Ectodermal cell (in vitro differentiated cells): Measurements from ENCODE around the gene KTN1.

ENCODE experiments used
- H3K27ac ChIP-seq: 2 replicates; pipeline ENCODE4 v1.7.0; 2013; ENCODE audit warnings: mild to moderate bottlenecking, low read depth, low read length; ENCODE audit not compliant: insufficient read depth, poor library complexity, severe bottlenecking
- H3K27me3 ChIP-seq: 2 replicates; pipeline ENCODE4 v1.7.0; 2013; ENCODE audit warnings: mild to moderate bottlenecking, low read length; ENCODE audit not compliant: insufficient read depth, control insufficient read depth, poor library complexity, severe bottlenecking
- H3K36me3 ChIP-seq: one replicate; pipeline ENCODE4 v1.7.0; 2013; ENCODE audit warnings: low read length; ENCODE audit not compliant: control insufficient read depth, insufficient read depth
- H3K4me1 ChIP-seq: one replicate; pipeline ENCODE4 v1.7.0; 2013; ENCODE audit warnings: low read length; ENCODE audit not compliant: control insufficient read depth, insufficient read depth
- H3K4me3 ChIP-seq: 2 replicates; pipeline ENCODE4 v1.7.0; 2013; ENCODE audit warnings: low read depth, low read length, control low read depth; ENCODE audit not compliant: insufficient read depth
- H3K9me3 ChIP-seq: 2 replicates; pipeline ENCODE4 v1.7.0; 2013; ENCODE audit warnings: mild to moderate bottlenecking, low read length, moderate library complexity; ENCODE audit not compliant: control insufficient read depth
- WGBS, 2 experiments: methylation state at CpG; one replicate each; pipeline ENCODE4 v1.1.7; 2013; ENCODE audit warnings: missing lambda C conversion rate in 2 of 2; 5-methylcytosine and 5-hydroxymethylcytosine counted together

Gene KTN1

DNA sequence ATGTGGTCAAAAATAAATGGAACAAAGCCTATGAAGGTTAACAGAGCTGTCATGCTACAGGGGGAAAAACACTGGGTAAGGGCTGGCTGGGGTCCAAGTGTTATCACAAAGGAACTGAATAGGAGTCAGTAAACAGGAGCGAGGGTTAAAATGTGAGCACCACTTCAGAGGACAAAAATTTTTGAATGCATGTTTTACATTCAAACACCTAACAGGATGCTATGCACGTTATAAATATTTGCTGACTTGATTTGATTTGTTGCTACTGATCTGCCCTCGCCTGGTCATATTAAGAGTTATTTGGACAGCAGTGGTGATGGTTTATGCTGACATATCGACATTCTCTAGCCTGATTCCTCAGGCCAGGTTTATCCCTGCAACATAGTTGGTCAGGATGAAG, 7.4 kb upstream of the KTN1 start:
- Histone ChIP-seq H3K4me1 (no peaks in the 10 kb centered on the region), H3K9me3 (no peaks in the 10 kb centered on the region), H3K36me3 (no peaks in the 10 kb centered on the region), H3K27me3 (no peaks in the 10 kb centered on the region), H3K4me3 (no peak overlapping the region), H3K27ac (no peak overlapping the region)
- WGBS, 2 experiments = 96% methylated on average over 4 of the region's 4 CpGs

DNA sequence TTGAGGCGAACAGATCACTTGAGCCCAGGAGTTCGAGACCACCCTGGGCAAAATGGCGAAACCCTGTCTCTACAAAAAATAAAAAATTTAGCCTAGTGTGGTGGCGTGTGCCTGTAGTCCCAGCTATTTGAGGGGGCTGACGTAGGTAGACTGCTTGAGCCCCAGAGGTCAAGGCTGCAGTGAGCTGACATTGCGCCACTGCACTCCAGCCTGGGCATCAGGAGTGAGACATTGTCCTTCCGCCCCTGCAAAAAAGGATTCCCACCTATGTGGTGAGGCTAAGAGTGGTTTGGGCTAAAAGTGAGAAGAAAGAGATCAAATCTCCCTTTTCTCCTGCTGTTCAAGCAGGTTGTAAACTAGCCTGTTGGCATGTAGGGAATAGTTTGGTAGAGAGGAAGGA, 5.0 kb upstream of the KTN1 start:
- H3K4me1 ChIP-seq = no peaks in the 10 kb centered on the region
- H3K27me3 ChIP-seq = no peaks in the 10 kb centered on the region
- no peak overlapping the region for H3K27ac ChIP-seq
- no peak overlapping the region for H3K4me3 ChIP-seq
- WGBS, 2 experiments = 92 to 93% methylated on average over 7 of the region's 7 CpGs
- H3K9me3 ChIP-seq = no peaks in the 10 kb centered on the region
- no peaks in the 10 kb centered on the region for H3K36me3 ChIP-seq

DNA sequence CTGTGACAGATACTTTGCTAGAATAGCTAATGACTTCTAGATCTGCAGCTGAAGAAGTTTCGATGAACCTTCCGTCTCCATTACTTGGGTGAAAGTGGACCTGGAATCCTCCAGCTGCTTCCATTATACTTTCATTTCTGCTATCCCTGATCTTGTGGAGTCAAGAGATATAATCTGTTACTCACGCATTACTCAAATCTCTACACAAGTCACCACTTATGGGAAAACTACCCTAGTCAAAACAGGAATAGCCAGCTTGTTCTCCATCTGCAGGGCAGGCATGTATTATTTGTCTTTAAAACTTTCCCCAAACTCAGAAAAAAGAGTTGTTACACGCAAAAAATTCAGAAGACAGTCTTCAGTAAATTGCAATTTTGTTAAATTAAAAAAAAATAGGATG, 2.8 kb upstream of the KTN1 start:
- H3K27me3 ChIP-seq = no peaks in the 10 kb centered on the region
- peaks cover 3% of the 10 kb centered on the region for H3K4me1 ChIP-seq
- WGBS, 2 experiments = 94% methylated on average over 4 of the region's 4 CpGs
- H3K27ac ChIP-seq = no peak overlapping the region
- H3K9me3 ChIP-seq = no peaks in the 10 kb centered on the region
- H3K36me3 ChIP-seq = no peaks in the 10 kb centered on the region
- no peak overlapping the region for H3K4me3 ChIP-seq

DNA sequence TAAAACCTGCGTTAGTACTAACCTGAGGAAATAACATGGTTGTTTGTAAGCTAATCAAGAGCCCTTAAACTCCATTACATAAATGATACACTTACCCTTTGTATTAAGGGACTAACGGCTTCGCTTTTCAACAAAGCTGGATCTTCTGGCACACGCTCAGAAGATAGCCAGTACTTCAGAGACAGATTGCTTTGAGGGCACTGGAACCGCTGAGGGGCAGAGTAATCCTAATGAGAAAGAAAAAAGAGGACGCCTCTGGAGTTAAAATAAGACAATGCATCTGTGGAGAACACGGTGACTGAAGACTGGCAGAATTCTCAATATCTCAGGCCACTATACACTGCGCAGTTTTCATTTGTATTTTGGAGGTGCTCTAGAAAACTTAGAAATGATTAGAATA, 1.5 kb upstream of the KTN1 start:
- Histone ChIP-seq H3K4me3 (no peak overlapping the region), H3K9me3 (no peaks in the 10 kb centered on the region), H3K27ac (no peak overlapping the region), H3K4me1 (peaks cover 3% of the 10 kb centered on the region), H3K36me3 (no peaks in the 10 kb centered on the region), H3K27me3 (no peaks in the 10 kb centered on the region)
- 77 to 85% methylated on average over 8 of the region's 8 CpGs for WGBS, 2 experiments

DNA sequence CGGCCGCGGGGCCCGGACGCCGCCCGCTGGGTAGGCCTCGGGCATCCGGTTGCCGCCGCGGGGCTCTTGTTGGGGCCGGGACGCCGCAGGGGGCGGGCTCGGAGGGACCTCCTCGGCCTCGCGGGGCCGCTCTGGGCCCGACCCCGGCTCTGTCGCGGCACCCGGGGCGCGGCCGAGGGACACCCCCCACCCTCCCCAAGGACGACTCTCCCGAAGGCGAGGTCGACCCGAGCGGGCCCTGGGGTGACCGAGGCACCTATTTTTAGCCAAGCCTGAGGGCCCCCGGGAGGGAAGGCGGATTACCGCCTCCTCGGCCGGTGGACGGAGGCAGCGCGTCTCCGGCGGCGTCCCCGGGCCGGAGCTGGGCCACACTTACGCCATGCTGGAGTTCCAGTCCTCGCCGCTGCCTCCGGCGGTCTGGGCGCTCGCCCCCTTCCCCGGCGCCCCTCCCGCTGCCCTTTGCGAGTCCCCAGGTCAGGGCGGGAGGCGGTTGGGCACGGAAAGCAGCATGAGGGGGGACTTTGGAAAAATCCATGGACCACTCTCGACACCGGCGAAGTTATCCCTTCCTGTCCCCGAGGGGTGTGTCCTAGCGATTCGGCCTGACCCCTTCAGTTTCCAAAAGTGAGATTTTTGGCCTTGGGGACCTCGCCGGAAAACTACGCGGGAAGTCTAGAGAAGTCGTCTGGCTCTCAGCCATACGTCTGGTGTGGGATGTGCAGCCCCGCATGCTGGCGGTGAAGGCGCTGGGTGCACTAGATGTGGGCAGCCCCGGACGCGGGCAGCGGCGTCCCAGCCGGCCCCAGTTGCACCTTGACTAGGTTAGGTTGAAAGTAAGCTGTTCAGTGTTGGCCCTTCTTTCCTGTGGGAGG, 699 bp downstream of the KTN1 start:
- H3K36me3 ChIP-seq = no peaks in the 10 kb centered on the region
- peaks cover 3% of the 10 kb centered on the region for H3K4me1 ChIP-seq
- H3K27me3 ChIP-seq = no peaks in the 10 kb centered on the region
- peak overlapping the region; percentile 19 for H3K27ac ChIP-seq
- 0% methylated on average over 84 of the region's 84 CpGs for WGBS, 2 experiments
- no peaks in the 10 kb centered on the region for H3K9me3 ChIP-seq
- peak overlapping the region; percentile 82 for H3K4me3 ChIP-seq

DNA sequence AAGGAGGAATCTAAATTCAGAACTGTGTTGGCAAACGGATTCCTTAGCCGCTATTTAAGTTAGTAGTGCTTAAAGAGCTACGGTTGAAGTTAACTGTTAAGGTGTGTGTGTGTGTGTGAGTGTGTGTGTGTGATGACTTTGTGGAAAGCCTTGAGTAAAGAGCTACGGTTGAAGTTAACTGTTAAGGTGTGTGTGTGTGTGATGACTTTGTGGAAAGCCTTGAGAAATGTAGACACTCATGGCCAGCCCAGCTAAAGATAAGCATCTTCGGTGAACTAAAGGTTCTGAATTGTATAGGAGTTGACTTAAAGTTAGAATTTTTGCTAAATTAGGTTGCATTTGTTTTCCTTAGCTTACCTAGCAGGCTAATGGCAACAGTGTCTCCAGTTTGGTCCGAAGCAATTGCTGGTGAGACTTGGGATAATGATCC, 1.4 kb downstream of the KTN1 start:
- no peak overlapping the region for H3K27ac ChIP-seq
- 19 to 22% methylated on average over 6 of the region's 6 CpGs for WGBS, 2 experiments
- peaks cover 3% of the 10 kb centered on the region for H3K4me1 ChIP-seq
- H3K36me3 ChIP-seq = no peaks in the 10 kb centered on the region
- peak overlapping the region; percentile 82 for H3K4me3 ChIP-seq
- H3K27me3 ChIP-seq = no peaks in the 10 kb centered on the region
- H3K9me3 ChIP-seq = no peaks in the 10 kb centered on the region

DNA sequence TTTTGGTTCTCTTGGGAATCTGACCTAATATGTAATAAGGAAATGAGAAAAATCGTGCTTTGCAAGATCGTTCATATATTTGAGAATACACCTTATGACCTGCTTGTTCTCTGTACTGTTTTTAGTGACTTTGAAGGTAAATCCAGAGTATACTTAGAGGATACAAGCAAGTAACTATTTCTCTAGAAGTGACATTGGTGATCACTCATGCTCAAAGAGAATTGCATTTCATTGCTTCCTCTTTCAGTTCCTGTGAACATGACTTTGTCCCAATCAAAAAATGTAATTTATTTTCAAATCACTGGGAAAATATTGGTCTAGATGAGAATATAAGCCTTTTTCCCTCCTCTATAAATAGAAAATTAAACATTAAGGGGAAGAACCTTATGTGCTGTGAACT, 2.7 kb downstream of the KTN1 start:
- H3K9me3 ChIP-seq = no peaks in the 10 kb centered on the region
- H3K27me3 ChIP-seq = no peaks in the 10 kb centered on the region
- H3K27ac ChIP-seq = no peak overlapping the region
- H3K4me3 ChIP-seq = no peak overlapping the region
- no peaks in the 10 kb centered on the region for H3K36me3 ChIP-seq
- peaks cover 3% of the 10 kb centered on the region for H3K4me1 ChIP-seq
- 97 to 98% methylated on average over 2 of the region's 2 CpGs for WGBS, 2 experiments

DNA sequence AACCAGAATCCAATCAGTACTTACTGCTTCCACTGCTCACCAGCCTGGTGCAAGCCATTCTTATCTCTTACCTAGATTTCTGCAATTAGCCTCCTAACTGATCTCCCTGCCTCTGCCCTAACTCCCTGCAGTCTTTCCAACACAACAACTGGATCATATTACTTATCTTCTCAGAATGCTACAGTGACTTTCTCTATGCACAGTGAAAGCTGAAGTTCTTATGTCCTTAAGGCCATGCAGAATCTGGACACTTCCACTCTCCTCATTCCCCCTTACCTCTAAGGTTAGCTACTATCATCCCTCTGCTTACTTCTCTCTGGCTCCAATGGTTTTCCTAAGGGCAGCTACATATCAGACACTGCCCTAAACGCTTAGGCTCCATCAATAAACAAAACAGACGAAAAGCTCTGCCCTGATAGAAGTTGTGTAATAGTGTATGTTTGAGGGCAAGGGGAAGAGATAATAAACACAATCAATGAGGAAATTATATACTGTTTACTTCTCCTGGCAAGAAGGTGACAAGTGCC, 4.0 kb downstream of the KTN1 start:
- Histone ChIP-seq H3K9me3 (no peaks in the 10 kb centered on the region), H3K27ac (no peak overlapping the region), H3K27me3 (no peaks in the 10 kb centered on the region), H3K4me1 (peaks cover 3% of the 10 kb centered on the region), H3K36me3 (no peaks in the 10 kb centered on the region), H3K4me3 (no peak overlapping the region)
- WGBS, 2 experiments = 90 to 94% methylated on average over 2 of the region's 2 CpGs

DNA sequence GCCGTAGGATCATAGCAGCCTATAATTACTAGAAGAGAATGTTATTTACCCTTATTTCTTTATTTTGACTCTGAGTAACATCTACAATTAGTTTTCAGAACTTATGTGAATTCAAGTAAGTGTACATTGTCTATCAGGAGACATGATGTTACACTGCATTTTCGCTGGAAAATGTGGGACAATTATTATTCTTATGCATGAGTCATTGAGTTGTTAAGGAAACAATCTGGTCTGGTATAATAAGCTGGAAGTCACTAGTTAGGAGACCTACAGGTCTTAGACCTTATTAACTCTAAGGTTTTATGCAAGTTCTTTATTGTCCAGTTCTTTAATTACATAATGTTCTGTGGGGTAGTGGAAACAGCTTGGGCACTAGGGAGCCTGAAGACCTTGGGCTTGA, 5.8 kb downstream of the KTN1 start:
- H3K4me3 ChIP-seq = no peak overlapping the region
- no peak overlapping the region for H3K27ac ChIP-seq
- no peaks in the 10 kb centered on the region for H3K27me3 ChIP-seq
- H3K9me3 ChIP-seq = no peaks in the 10 kb centered on the region
- WGBS, 2 experiments = 83 to 91% methylated on average over 1 to 2 of the region's 2 CpGs
- H3K4me1 ChIP-seq = peaks cover 3% of the 10 kb centered on the region
- H3K36me3 ChIP-seq = no peaks in the 10 kb centered on the region

DNA sequence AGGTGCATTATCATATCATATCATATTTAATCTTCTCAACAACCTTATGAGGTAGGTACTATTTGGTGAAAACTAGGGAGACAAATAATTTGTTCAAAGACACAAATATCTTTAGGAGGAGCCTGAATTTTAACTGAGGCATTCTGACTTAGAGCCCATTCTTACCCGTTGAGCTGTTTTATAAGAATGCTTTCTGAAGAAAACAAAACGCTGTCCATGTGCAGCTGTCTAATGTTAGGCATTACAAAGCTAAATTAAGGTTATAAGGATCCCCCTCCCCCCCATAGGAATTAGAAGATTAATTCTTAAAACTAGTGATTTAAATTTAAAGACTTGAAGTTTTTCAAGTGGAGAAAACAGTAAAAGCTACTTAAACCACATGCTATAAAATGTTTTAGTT, 6.4 kb downstream of the KTN1 start:
- H3K4me1 ChIP-seq = peaks cover 3% of the 10 kb centered on the region
- H3K36me3 ChIP-seq = no peaks in the 10 kb centered on the region
- H3K27ac ChIP-seq = no peak overlapping the region
- no peak overlapping the region for H3K4me3 ChIP-seq
- H3K9me3 ChIP-seq = no peaks in the 10 kb centered on the region
- H3K27me3 ChIP-seq = no peaks in the 10 kb centered on the region
- 80 to 96% methylated on average over 1 to 2 of the region's 2 CpGs for WGBS, 2 experiments
